ENCODE results near the gene NEK6.

NEK6 gene

GRCh38 chr9:124347968-124348358, 90.2 kb downstream of the NEK6 start:
- H3K27ac ChIP-seq = no peak overlapping the region
- TF ChIP-seq CTCF (conservative IDR thresholded peaks at IDR 0.05) = no peak
- TF ChIP-seq ZFX (IDR thresholded peaks at IDR 0.05) = no peak

GRCh38 chr9:124348363-124348762, 90.6 kb downstream of the NEK6 start:
- TF ChIP-seq ZFX (IDR thresholded peaks at IDR 0.05) = no peak
- no peak for TF ChIP-seq CTCF (conservative IDR thresholded peaks at IDR 0.05)
- H3K27ac ChIP-seq = no peak overlapping the region

- TF ChIP-seq CTCF (conservative IDR thresholded peaks at IDR 0.05) = no peak
- no peak for TF ChIP-seq ZFX (IDR thresholded peaks at IDR 0.05)
- H3K27ac ChIP-seq = no peak overlapping the region
Observed at GRCh38 chr9:124348831-124349230, 91.1 kb downstream of the NEK6 start.

- TF ChIP-seq ZFX (IDR thresholded peaks at IDR 0.05) (no peak), CTCF (conservative IDR thresholded peaks at IDR 0.05) (no peak)
- no peak overlapping the region for H3K27ac ChIP-seq
Observed at GRCh38 chr9:124349267-124349666, 91.5 kb downstream of the NEK6 start.

- H3K27ac ChIP-seq = no peak overlapping the region
- no peak for TF ChIP-seq CTCF (conservative IDR thresholded peaks at IDR 0.05)
- no peak for TF ChIP-seq ZFX (IDR thresholded peaks at IDR 0.05)
Observed at GRCh38 chr9:124349675-124350493, 92.1 kb downstream of the NEK6 start.

- TF ChIP-seq CTCF (conservative IDR thresholded peaks at IDR 0.05) = no peak
- no peak for TF ChIP-seq ZFX (IDR thresholded peaks at IDR 0.05)
- H3K27ac ChIP-seq = no peak overlapping the region
Observed at GRCh38 chr9:124350494-124351263, 92.9 kb downstream of the NEK6 start.

All from C4-2B (cell line).